K562 (cell line): ENCODE data around the gene CUL2. TPM values are rescaled to one million over a fixed set of nuclear protein-coding genes. Genes with fewer than 3 reads are reported as not detected.

Experiments
- ATAC-seq: fragments of 200-7000 bp; cut with Tn5 transposase; 3 replicates; pipeline ENCODE4 v1.9.1; 2020; ENCODE audit warnings: moderate library complexity
- BruUV-seq: library from RNA; stranded (reverse); fragments of 400-500 nt; replicated peaks from 2 replicates; lab custom pipeline; 2021; lab: Mats Ljungman, UMichigan
- CTCF ChIA-PET: fragments of 300-600 bp; formaldehyde crosslinking; extraction: SDS; loops from one replicate; lab custom pipeline; 2021; ENCODE audit warnings: low intra/inter-chr PET ratio; lab: Yijun Ruan, JAX
- POLR2A ChIA-PET: fragments of 300-600, 350-650 bp; sonication (Branson Sonifier 250); formaldehyde crosslinking; extraction: SDS; loops from one replicate; lab custom pipeline; 2021; ENCODE audit warnings: antibody characterized with exemption, inconsistent platforms; lab: Yijun Ruan, JAX
- DNase-seq, 4 experiments: peaks; one replicate each; pipeline versions ENCODE4 v3.0.0 to v3.0.0-alpha.2; 2011 to 2018; ENCODE audit warnings: low spot score in 3 of 4, mixed read lengths in 3 of 4; ENCODE audit errors: extremely low read depth in 1 of 4
- FAIRE-seq: peaks from 2 replicates; lab custom pipeline; 2011; peaks lifted over from hg19 to GRCh38; lab: Jason Lieb, UNC
- H2AFZ ChIP-seq: 2 replicates; pipeline ENCODE4 v1.6.0; 2011; ENCODE audit warnings: low read depth, low read length, control low read depth, inconsistent platforms
- H3K27ac ChIP-seq: fragments of 200-600 bp; 3 replicates; pipeline ENCODE4 v1.8.0; 2011; ENCODE audit warnings: low read depth, mild to moderate bottlenecking, control low read depth, inconsistent platforms, low read length, moderate library complexity, mixed read lengths; ENCODE audit errors: extremely low read depth
- H3K27me3 ChIP-seq, 2 experiments: fragments of 300-600 bp in 1 of 2; 2 replicates in 1 of 2; 3 replicates in 1 of 2; pipeline versions ENCODE4 v1.6.0 to v1.8.0; 2011; ENCODE audit warnings: inconsistent platforms in 2 of 2, low read length in 2 of 2, mild to moderate bottlenecking in 1 of 2, mixed read lengths in 1 of 2, moderate library complexity in 1 of 2; ENCODE audit not compliant: control insufficient read depth in 2 of 2, insufficient read depth in 2 of 2
- H3K36me3 ChIP-seq: fragments of 300-600 bp; 3 replicates; pipeline ENCODE4 v1.8.0; 2011; ENCODE audit warnings: mild to moderate bottlenecking, low read length, inconsistent platforms; ENCODE audit not compliant: control insufficient read depth, insufficient read depth
- H3K4me1 ChIP-seq, 2 experiments: fragments of 200-600 bp in 1 of 2; replicated peaks in 1 of 2; 2 replicates in 1 of 2; 3 replicates in 1 of 2; pipeline versions ENCODE4 v1.5.1 to v1.8.0; 2011; ENCODE audit warnings: inconsistent platforms in 2 of 2, low read length in 2 of 2, mild to moderate bottlenecking in 1 of 2, mixed read lengths in 1 of 2, moderate library complexity in 1 of 2; ENCODE audit not compliant: control insufficient read depth in 2 of 2, insufficient read depth in 2 of 2
- H3K4me2 ChIP-seq: 2 replicates; pipeline ENCODE4 v1.6.1; 2011; ENCODE audit warnings: low read length, control low read depth, inconsistent platforms, mixed read lengths; ENCODE audit not compliant: insufficient read depth
- H3K4me3 ChIP-seq: fragments of 200-600 bp; sonication (generic), shearing (Covaris generic); 2 replicates; pipeline ENCODE4 v1.5.1; 2016; ENCODE audit warnings: control low read depth, inconsistent platforms
- H3K79me2 ChIP-seq: fragments of 200-600 bp; 3 replicates; pipeline ENCODE4 v1.8.0; 2011; ENCODE audit warnings: low read length, inconsistent platforms; ENCODE audit not compliant: control insufficient read depth, insufficient read depth
- H3K9ac ChIP-seq, 2 experiments: 2 replicates each; pipeline versions ENCODE4 v1.6.0 to v1.6.1; 2011; ENCODE audit warnings: low read depth in 2 of 2, low read length in 2 of 2, control low read depth in 1 of 2, inconsistent platforms in 1 of 2, mild to moderate bottlenecking in 1 of 2, mixed read lengths in 1 of 2; ENCODE audit not compliant: insufficient read depth in 1 of 2
- H3K9me1 ChIP-seq: one replicate; pipeline ENCODE4 v1.6.0; 2011; ENCODE audit warnings: inconsistent platforms, mild to moderate bottlenecking, low read length, moderate library complexity; ENCODE audit not compliant: control insufficient read depth, insufficient read depth
- H3K9me3 ChIP-seq: replicated peaks from 2 replicates; pipeline ENCODE4 v1.5.1; 2011; ENCODE audit warnings: low read depth, low read length, inconsistent platforms; ENCODE audit not compliant: control insufficient read depth, insufficient read depth
- H4K20me1 ChIP-seq: replicated peaks from 2 replicates; pipeline ENCODE4 v1.6.1; 2011; ENCODE audit warnings: low read length, inconsistent platforms, mixed read lengths; ENCODE audit not compliant: control insufficient read depth, insufficient read depth
- DDX20 ChIP-seq: fragments of 450-650 bp; IDR thresholded peaks from 2 replicates; pipeline ENCODE4 v1.6.1; 2016; ENCODE audit warnings: missing genetic modification characterization, low read depth, mild to moderate bottlenecking, missing compliant biosample characterization, moderate library complexity
- IRF2 ChIP-seq: sonication (generic); formaldehyde crosslinking; IDR thresholded peaks from 2 replicates; pipeline ENCODE4 v1.8.1; 2022; ENCODE audit warnings: mild to moderate bottlenecking, missing genetic modification reagents
- PRPF4 ChIP-seq: fragments of 200-400 bp; formaldehyde crosslinking; IDR thresholded peaks from one replicate; pipeline ENCODE4 v1.6.1; 2017; ENCODE audit warnings: low read length, low read depth, mild to moderate bottlenecking; ENCODE audit not compliant: insufficient read depth, poor library complexity, severe bottlenecking
- SIRT6 ChIP-seq: IDR thresholded peaks from one replicate; pipeline ENCODE4 v1.6.1; 2012; ENCODE audit warnings: low read depth, mild to moderate bottlenecking, control low read depth, inconsistent platforms, low read length, moderate library complexity
- TOE1 ChIP-seq, 2 experiments: fragments of 450-650 bp in 1 of 2; sonication (generic) in 1 of 2; formaldehyde crosslinking in 1 of 2; IDR thresholded peaks; 2 replicates each; pipeline versions ENCODE4 v1.7.1 to v1.8.0; 2016 to 2022; ENCODE audit warnings: borderline replicate concordance in 2 of 2, mild to moderate bottlenecking in 2 of 2, antibody characterized with exemption in 1 of 2, inconsistent platforms in 1 of 2, low read depth in 1 of 2, missing genetic modification reagents in 1 of 2, moderate library complexity in 1 of 2
- WGBS: fragments of 100-300 bp; shearing (Covaris generic); methylation state at CpG from one replicate; pipeline ENCODE4 v1.1.6; 2016; ENCODE audit warnings: low coverage, mixed read lengths; ENCODE audit not compliant: insufficient coverage; ENCODE audit errors: missing lambda C conversion rate; 5-methylcytosine and 5-hydroxymethylcytosine counted together
- in situ Hi-C: fragments of 300-500 bp; cut with MboI; formaldehyde crosslinking; loops from 4 replicates; pipeline ENCODE4 v1.15.0; 2018; ENCODE audit warnings: inconsistent platforms, mixed read lengths
- intact Hi-C: fragments of 100-400 bp; cut with micrococcal nuclease; formaldehyde crosslinking; loops from 2 replicates; pipeline ENCODE4 v1.14.2; 2022
- polyA plus RNA-seq, 8 experiments: library from polyadenylated mRNA; depleted of rRNA in 4 of 8; stranded (reverse) in 5 of 8; unstranded in 3 of 8; fragments of >200 nt; fragmentation: Nextera tagmentation in 2 of 8; fragmentation: Illumina TruSeq in 1 of 8; extraction: Ambion mirVana in 2 of 8; extraction: Trizol in 1 of 8; gene quantifications; 2 replicates each; pipeline versions ENCODE4 v1.2.1 to v1.2.3, GENCODE V29; 2011 to 2014; ENCODE audit warnings: inconsistent platforms in 1 of 8, missing spikeins in 1 of 8
- total RNA-seq, 7 experiments: library from RNA; depleted of rRNA in 6 of 7; stranded (reverse); fragments of >200 nt in 6 of 7; fragmentation: Illumina TruSeq in 2 of 7; extraction: Trizol in 2 of 7; gene quantifications; 2 replicates each; pipeline versions ENCODE4 v1.2.1 to v1.2.3, GENCODE V29; 2011 to 2021; ENCODE audit warnings: low replicate concordance in 1 of 7
- TF ChIP-seq, protein P1 (sequence below): sonication (generic); formaldehyde crosslinking; IDR thresholded peaks from 2 replicates; pipeline ENCODE4 v1.8.0; 2023; ENCODE audit warnings: mild to moderate bottlenecking, missing genetic modification reagents
- TF ChIP-seq, protein P2 (sequence below): sonication (generic); formaldehyde crosslinking; IDR thresholded peaks from 2 replicates; pipeline ENCODE4 v1.8.1; 2023; ENCODE audit warnings: mild to moderate bottlenecking, missing genetic modification reagents
- TF ChIP-seq, protein P3 (sequence below), 2 experiments: IDR thresholded peaks; 2 replicates each; pipeline ENCODE4 v1.6.1; 2011; ENCODE audit warnings: borderline replicate concordance in 1 of 2, control low read depth in 1 of 2, low read depth in 1 of 2, low read length in 1 of 2, mild to moderate bottlenecking in 1 of 2, mixed read lengths in 1 of 2, moderate library complexity in 1 of 2; ENCODE audit not compliant: insufficient read depth in 1 of 2, insufficient read length in 1 of 2, poor library complexity in 1 of 2, severe bottlenecking in 1 of 2; ENCODE audit errors: extremely low read depth in 1 of 2
- TF ChIP-seq, protein P4 (sequence below): fragments of 450-650 bp; formaldehyde crosslinking; IDR thresholded peaks from 2 replicates; pipeline ENCODE4 v1.4.0; 2022; ENCODE audit warnings: missing genetic modification characterization

The CUL2 gene
- total and polyA plus RNA-seq, 9 of the 15 experiments (the other 6 are each of a cell fraction or from before 2014, with no cell fraction given): 17.3 to 46.3 (median 41.2) TPM

DNA sequence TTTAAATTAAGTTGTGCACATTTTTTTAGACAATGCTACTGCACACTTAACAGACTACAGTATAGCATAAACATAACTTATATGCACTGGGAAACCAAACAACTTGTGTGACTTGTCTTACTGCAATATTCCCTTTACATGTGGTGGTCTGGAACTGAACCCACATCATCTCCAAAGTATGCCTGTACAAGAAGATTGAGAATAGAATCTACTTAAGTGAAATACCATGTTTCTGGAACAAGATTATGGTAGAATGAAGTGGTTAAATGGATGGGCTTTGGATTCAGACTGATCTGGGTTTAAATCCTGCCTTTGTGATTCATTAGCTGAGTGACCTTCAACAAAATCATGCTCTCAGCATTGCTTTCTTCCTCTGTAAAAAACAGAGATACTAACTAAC, 30.7 kb downstream of the CUL2 start (continued):
- TF ChIP-seq, protein P1, sequence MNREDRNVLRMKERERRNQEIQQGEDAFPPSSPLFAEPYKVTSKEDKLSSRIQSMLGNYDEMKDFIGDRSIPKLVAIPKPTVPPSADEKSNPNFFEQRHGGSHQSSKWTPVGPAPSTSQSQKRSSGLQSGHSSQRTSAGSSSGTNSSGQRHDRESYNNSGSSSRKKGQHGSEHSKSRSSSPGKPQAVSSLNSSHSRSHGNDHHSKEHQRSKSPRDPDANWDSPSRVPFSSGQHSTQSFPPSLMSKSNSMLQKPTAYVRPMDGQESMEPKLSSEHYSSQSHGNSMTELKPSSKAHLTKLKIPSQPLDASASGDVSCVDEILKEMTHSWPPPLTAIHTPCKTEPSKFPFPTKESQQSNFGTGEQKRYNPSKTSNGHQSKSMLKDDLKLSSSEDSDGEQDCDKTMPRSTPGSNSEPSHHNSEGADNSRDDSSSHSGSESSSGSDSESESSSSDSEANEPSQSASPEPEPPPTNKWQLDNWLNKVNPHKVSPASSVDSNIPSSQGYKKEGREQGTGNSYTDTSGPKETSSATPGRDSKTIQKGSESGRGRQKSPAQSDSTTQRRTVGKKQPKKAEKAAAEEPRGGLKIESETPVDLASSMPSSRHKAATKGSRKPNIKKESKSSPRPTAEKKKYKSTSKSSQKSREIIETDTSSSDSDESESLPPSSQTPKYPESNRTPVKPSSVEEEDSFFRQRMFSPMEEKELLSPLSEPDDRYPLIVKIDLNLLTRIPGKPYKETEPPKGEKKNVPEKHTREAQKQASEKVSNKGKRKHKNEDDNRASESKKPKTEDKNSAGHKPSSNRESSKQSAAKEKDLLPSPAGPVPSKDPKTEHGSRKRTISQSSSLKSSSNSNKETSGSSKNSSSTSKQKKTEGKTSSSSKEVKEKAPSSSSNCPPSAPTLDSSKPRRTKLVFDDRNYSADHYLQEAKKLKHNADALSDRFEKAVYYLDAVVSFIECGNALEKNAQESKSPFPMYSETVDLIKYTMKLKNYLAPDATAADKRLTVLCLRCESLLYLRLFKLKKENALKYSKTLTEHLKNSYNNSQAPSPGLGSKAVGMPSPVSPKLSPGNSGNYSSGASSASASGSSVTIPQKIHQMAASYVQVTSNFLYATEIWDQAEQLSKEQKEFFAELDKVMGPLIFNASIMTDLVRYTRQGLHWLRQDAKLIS (CRISPR knock-in tag): no peak
- no peak for TF ChIP-seq DDX20 (tag)
- TF ChIP-seq SIRT6: no peak
- TF ChIP-seq, all 486 proteins: peak for 0

DNA sequence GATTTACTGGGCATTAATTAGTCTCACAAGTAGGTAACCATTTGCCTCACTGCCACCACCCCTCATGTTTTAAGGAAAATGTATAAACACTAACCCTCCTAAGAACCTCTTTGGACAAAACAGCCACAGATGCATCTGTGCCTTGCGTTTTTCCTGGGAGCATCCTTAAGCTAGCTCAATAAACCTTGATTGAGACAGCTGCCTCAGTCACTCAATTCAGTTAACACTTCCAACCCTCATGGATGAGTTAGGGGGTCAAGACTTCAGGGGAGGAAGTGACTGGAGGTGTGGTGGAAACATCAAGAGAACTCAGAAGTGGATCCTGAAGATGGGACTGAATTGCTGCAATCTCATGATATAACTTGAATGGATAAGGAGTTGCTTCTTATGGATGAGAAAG, 31.5 kb downstream of the CUL2 start:
- Histone ChIP-seq H3K79me2 (peaks cover 4% of the 10 kb centered on the region; the same call in 1 of the 3 replicates), H3K9ac (no peak overlapping the region), H4K20me1 (no peaks in the 10 kb centered on the region), H3K4me3 (no peak overlapping the region), H3K36me3 (peaks cover 64% of the 10 kb centered on the region), H2AFZ (no peak overlapping the region), H3K4me2 (no peak overlapping the region), H3K27ac (no peak overlapping the region), H3K4me1 (peaks cover 0 to 6% of the 10 kb centered on the region in 2 experiments; a peak in 3 of 5 replicates), H3K9me3 (no peaks in the 10 kb centered on the region), H3K27me3 (no peaks in the 10 kb centered on the region), H3K9me1 (no peaks in the 10 kb centered on the region)
- FAIRE-seq (no peak), ATAC-seq (no peak), DNase-seq (no peak)
- POLR2A ChIA-PET: no interaction called here
- in situ Hi-C loops: loop anchor here (10.0 kb wide), 1 partner anchor 1044 kb away; no protein-coding TSS in a partner anchor
- 92% methylated on average over 1 of the region's 1 CpG for WGBS
- CTCF ChIA-PET: no interaction called here
- BruUV-seq: no TSS peak
- intact Hi-C loops: no loop called here
- TF ChIP-seq IRF2 (CRISPR knock-in tag) (no peak), PRPF4 (no peak), TOE1 (IDR thresholded peaks at IDR 0.05; ENCODE audit: borderline replicate concordance) (no peak), TOE1 (CRISPR knock-in tag; IDR thresholded peaks at IDR 0.05; ENCODE audit: borderline replicate concordance, low read depth) (no peak)
- TF ChIP-seq, protein P2, sequence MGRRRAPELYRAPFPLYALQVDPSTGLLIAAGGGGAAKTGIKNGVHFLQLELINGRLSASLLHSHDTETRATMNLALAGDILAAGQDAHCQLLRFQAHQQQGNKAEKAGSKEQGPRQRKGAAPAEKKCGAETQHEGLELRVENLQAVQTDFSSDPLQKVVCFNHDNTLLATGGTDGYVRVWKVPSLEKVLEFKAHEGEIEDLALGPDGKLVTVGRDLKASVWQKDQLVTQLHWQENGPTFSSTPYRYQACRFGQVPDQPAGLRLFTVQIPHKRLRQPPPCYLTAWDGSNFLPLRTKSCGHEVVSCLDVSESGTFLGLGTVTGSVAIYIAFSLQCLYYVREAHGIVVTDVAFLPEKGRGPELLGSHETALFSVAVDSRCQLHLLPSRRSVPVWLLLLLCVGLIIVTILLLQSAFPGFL (CRISPR knock-in tag): no peak
- TF ChIP-seq, protein P3, sequence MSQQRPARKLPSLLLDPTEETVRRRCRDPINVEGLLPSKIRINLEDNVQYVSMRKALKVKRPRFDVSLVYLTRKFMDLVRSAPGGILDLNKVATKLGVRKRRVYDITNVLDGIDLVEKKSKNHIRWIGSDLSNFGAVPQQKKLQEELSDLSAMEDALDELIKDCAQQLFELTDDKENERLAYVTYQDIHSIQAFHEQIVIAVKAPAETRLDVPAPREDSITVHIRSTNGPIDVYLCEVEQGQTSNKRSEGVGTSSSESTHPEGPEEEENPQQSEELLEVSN (IDR thresholded peaks at IDR 0.05; ENCODE audit: borderline replicate concordance in 1 of 2, extremely low read depth in 1 of 2, insufficient read depth in 1 of 2, insufficient read length in 1 of 2, low read depth in 1 of 2, low read length in 1 of 2, poor library complexity in 1 of 2, severe bottlenecking in 1 of 2): no peak
- TF ChIP-seq, protein P4, sequence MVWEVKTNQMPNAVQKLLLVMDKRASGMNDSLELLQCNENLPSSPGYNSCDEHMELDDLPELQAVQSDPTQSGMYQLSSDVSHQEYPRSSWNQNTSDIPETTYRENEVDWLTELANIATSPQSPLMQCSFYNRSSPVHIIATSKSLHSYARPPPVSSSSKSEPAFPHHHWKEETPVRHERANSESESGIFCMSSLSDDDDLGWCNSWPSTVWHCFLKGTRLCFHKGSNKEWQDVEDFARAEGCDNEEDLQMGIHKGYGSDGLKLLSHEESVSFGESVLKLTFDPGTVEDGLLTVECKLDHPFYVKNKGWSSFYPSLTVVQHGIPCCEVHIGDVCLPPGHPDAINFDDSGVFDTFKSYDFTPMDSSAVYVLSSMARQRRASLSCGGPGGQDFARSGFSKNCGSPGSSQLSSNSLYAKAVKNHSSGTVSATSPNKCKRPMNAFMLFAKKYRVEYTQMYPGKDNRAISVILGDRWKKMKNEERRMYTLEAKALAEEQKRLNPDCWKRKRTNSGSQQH (CRISPR knock-in tag): no peak
